ENCODE measurements around the gene PPP6R1. TPM values are rescaled to one million over a fixed set of nuclear protein-coding genes. Genes with fewer than 3 reads are reported as not detected.

PPP6R1 gene
- total RNA-seq, 4 donors from 2014 or later, result 32.6 to 79.4 (median 34.0) TPM

GRCh38 chr19:55305491-55305890 lies 46.7 kb upstream of the PPP6R1 start:
- Histone ChIP-seq H3K4me3 (no peak overlapping the region), H3K4me1 (peaks cover 0 to 11% (median 5%) of the 10 kb centered on the region in 3 donors), H3K27ac (no peak overlapping the region), H3K9me3 (no peaks in the 10 kb centered on the region), H3K36me3 (peaks cover 0 to 76% of the 10 kb centered on the region in 2 donors), H3K27me3 (no peaks in the 10 kb centered on the region)
- no peak for TF ChIP-seq EP300 (IDR thresholded peaks at IDR 0.05)
- 57 to 79% methylated on average over 6 to 7 of the region's 9 CpGs for WGBS, 2 donors (ENCODE audit: low coverage in 1 of 2)
- peak; percentile 46 for ATAC-seq

DNA sequence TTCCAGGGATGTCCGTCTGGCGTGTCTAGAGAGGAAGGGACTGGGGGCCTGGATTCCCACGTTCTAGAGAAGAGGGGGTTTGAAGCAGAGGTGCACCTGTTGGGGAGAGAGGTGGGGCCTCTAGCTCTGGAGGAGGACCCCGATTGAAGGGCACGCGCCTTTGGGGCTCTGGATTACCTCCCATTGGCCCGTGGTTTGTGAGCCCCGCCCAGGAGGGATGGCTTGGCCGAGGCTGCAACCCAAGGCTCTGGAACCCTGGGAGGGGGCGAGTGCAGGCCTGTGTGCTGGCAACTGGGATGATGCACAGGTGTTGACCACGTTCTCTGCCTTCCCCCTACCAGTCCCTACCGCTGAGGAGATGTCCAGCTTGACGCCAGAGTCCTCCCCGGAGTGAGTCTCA lies 46.2 kb upstream of the PPP6R1 start:
- no peak overlapping the region for H3K27ac ChIP-seq
- TF ChIP-seq POLR2AphosphoS5 (IDR thresholded peaks at IDR 0.05), result no peak
- no peak for TF ChIP-seq CTCF (IDR thresholded peaks at IDR 0.05)
- TF ChIP-seq EP300 (IDR thresholded peaks at IDR 0.05), result no peak
- TF ChIP-seq POLR2A (IDR thresholded peaks at IDR 0.05), result no peak
- WGBS, 2 donors (ENCODE audit: low coverage in 1 of 2), result 80% methylated on average over 1 of the region's 14 CpGs; no CpG with 5 or more reads in 1 of the 2 donors
- H3K36me3 ChIP-seq, result peaks cover 0 to 74% of the 10 kb centered on the region in 2 donors
- H3K27me3 ChIP-seq, result no peaks in the 10 kb centered on the region
- ATAC-seq, result no peak
- no peaks in the 10 kb centered on the region for H3K9me3 ChIP-seq
- no peak overlapping the region for H3K4me3 ChIP-seq
- H3K4me1 ChIP-seq, result peaks cover 0 to 11% (median 5%) of the 10 kb centered on the region in 3 donors

- no peaks in the 10 kb centered on the region for H3K9me3 ChIP-seq
- TF ChIP-seq POLR2A (IDR thresholded peaks at IDR 0.05) (no peak), POLR2AphosphoS5 (IDR thresholded peaks at IDR 0.05) (no peak), EP300 (IDR thresholded peaks at IDR 0.05) (no peak), CTCF (IDR thresholded peaks at IDR 0.05) (no peak)
- H3K27ac ChIP-seq, result no peak overlapping the region
- no peak for ATAC-seq
- no peaks in the 10 kb centered on the region for H3K27me3 ChIP-seq
- peaks cover 0 to 11% (median 5%) of the 10 kb centered on the region in 3 donors for H3K4me1 ChIP-seq
- WGBS, 2 donors (ENCODE audit: low coverage in 1 of 2), result 80 to 84% methylated on average over 1 to 5 of the region's 39 CpGs
- H3K4me3 ChIP-seq, result no peak overlapping the region
- H3K36me3 ChIP-seq, result peaks cover 0 to 70% of the 10 kb centered on the region in 2 donors
Measured at GRCh38 chr19:55304279-55304978, 45.6 kb upstream of the PPP6R1 start.

DNA sequence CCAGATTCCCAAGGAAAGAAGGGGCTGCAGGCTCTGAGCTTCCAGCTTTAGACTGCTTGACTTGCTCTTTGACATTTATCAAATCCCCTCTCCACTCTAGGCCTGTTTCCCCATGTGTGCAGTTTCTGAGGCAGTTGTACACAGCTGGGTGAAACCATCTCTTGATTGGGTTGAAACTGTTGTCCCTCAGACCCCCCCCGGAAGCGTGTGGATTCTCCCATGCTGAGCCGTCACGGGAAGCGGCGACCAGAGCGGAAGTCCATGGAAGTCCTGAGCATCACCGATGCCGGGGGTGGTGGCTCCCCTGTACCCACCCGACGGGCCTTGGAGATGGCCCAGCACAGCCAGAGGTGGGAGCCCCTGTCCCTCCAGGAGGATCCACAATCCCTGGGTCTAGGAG lies 44.7 kb upstream of the PPP6R1 start:
- Histone ChIP-seq H3K27me3 (no peaks in the 10 kb centered on the region), H3K27ac (no peak overlapping the region), H3K4me3 (no peak overlapping the region), H3K36me3 (peaks cover 0 to 67% of the 10 kb centered on the region in 2 donors), H3K4me1 (peaks cover 0 to 11% (median 5%) of the 10 kb centered on the region in 3 donors), H3K9me3 (no peaks in the 10 kb centered on the region)
- ATAC-seq, result no peak
- WGBS, 2 donors (ENCODE audit: low coverage in 1 of 2), result no CpG with 5 or more reads among the region's 11 CpGs
- TF ChIP-seq POLR2AphosphoS5 (IDR thresholded peaks at IDR 0.05) (no peak), POLR2A (IDR thresholded peaks at IDR 0.05) (no peak), EP300 (IDR thresholded peaks at IDR 0.05) (no peak), CTCF (IDR thresholded peaks at IDR 0.05) (no peak)

GRCh38 chr19:55302318-55302703 lies 43.5 kb upstream of the PPP6R1 start:
- Histone ChIP-seq H3K4me1 (peaks cover 0 to 11% (median 5%) of the 10 kb centered on the region in 3 donors), H3K27ac (peak overlapping the region in 1 of 4 donors; percentile 19), H3K27me3 (no peaks in the 10 kb centered on the region), H3K4me3 (no peak overlapping the region), H3K9me3 (no peaks in the 10 kb centered on the region), H3K36me3 (peaks cover 0 to 66% of the 10 kb centered on the region in 2 donors)
- WGBS, 2 donors (ENCODE audit: low coverage in 1 of 2), result 70 to 73% methylated on average over 3 to 11 of the region's 12 CpGs
- no peak for TF ChIP-seq EP300 (IDR thresholded peaks at IDR 0.05)
- TF ChIP-seq POLR2AphosphoS5 (IDR thresholded peaks at IDR 0.05), result no peak
- TF ChIP-seq CTCF (IDR thresholded peaks at IDR 0.05), result no peak
- TF ChIP-seq POLR2A (IDR thresholded peaks at IDR 0.05), result no peak
- ATAC-seq, result no peak

Data from gastroesophageal sphincter (tissue), 4 donors.